Activated naive CD4-positive, alpha-beta T cell treated with anti-CD3 and anti-CD28 coated beads for 36 hours (primary cell): ENCODE measurements around the gene CRMP1. TPM values are rescaled to one million over a fixed set of nuclear protein-coding genes. Genes with fewer than 3 reads are reported as not detected.

Experiments
- CTCF ChIA-PET: fragments of 350-600 bp; sonication (Branson Sonifier 250); formaldehyde crosslinking; loops from one replicate; lab custom pipeline; 2021; ENCODE audit warnings: antibody characterized with exemption; lab: Charles Lee
- DNase-seq: peaks from one replicate; pipeline ENCODE4 v3.0.0-alpha.2; 2020
- H3K27ac Mint-ChIP-seq: one replicate; pipeline ENCODE4 v1.8.0; 2021; ENCODE audit warnings: mild to moderate bottlenecking, mixed read lengths
- H3K27me3 Mint-ChIP-seq: one replicate; pipeline ENCODE4 v1.8.0; 2021; ENCODE audit warnings: low read depth, mixed read lengths
- H3K36me3 Mint-ChIP-seq: one replicate; pipeline ENCODE4 v1.8.0; 2021; ENCODE audit warnings: low read depth, mixed read lengths
- H3K4me1 Mint-ChIP-seq: one replicate; pipeline ENCODE4 v1.8.0; 2021; ENCODE audit warnings: low read depth, mixed read lengths
- H3K4me3 Mint-ChIP-seq: one replicate; pipeline ENCODE4 v1.8.0; 2021; ENCODE audit warnings: mild to moderate bottlenecking, moderate library complexity, mixed read lengths
- H3K9me3 Mint-ChIP-seq: one replicate; pipeline ENCODE4 v1.8.0; 2021; ENCODE audit warnings: mixed read lengths
- intact Hi-C: fragments of 100-400 bp; cut with micrococcal nuclease; formaldehyde crosslinking; loops from one replicate; pipeline ENCODE4 v1.15.1; 2023
- total RNA-seq, 2 experiments: library from RNA; stranded (reverse); gene quantifications; one replicate each; pipeline ENCODE4 v1.2.3, GENCODE V29; 2021

The CRMP1 gene
- total RNA-seq, 2 experiments from 2014 or later = not detected

DNA sequence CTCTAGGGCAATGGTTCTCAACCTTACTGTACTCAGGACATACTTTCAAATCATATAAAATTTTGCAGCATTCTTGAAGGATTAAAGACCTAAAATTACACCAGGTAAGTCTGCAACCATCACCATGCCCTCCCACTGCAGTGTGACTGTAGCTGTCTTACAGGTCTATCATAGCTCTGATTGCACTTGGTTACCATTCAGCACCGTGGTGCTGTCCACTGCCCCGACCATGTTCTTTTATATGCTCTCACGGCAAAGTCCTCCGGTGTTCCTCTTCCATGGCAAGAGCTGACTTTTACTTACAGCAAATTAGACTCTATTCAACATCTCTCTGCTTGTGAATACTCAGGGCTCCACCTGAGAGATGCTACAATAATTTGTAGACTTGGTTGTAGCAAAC lies 11.5 kb downstream of the CRMP1 start:
- no peaks in the 10 kb centered on the region for H3K4me1 Mint-ChIP-seq
- CTCF ChIA-PET = interaction anchor here (1.2 kb wide), 1 partner anchor 139 kb away, joined by 3 read pairs; no protein-coding TSS in a partner anchor
- no peaks in the 10 kb centered on the region for H3K9me3 Mint-ChIP-seq
- no peak overlapping the region for H3K4me3 Mint-ChIP-seq
- DNase-seq = no peak
- H3K27me3 Mint-ChIP-seq = peaks cover 21% of the 10 kb centered on the region
- intact Hi-C loops = no loop called here
- H3K36me3 Mint-ChIP-seq = no peaks in the 10 kb centered on the region
- H3K27ac Mint-ChIP-seq = no peak overlapping the region

DNA sequence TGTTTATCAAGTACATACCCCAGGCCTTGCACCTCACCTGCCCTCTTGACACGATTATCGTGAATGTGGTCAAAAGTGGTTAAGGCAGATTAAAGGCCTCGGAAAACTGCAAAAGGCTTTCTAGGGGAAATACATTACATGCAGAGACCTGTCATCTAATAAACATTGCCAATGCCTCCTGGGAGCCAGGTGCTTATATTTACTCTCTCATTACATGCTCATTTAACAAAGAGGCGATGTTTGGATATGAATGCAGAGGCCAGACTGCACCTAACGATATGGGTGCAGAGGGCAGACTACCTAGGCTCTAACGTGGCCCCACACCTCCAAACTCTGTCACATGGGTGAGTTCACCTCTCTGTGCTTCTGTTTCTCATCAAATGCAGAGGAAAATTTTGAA lies 14.5 kb downstream of the CRMP1 start:
- no peak for DNase-seq
- intact Hi-C loops = no loop called here
- Mint-ChIP-seq H3K4me1 (no peaks in the 10 kb centered on the region), H3K9me3 (peaks cover 4% of the 10 kb centered on the region), H3K27ac (no peak overlapping the region), H3K36me3 (peaks cover 1% of the 10 kb centered on the region), H3K4me3 (no peak overlapping the region), H3K27me3 (peaks cover 5% of the 10 kb centered on the region)
- CTCF ChIA-PET = no interaction called here

- Mint-ChIP-seq H3K36me3 (peaks cover 1% of the 10 kb centered on the region), H3K4me3 (no peak overlapping the region), H3K27me3 (no peaks in the 10 kb centered on the region), H3K9me3 (peaks cover 4% of the 10 kb centered on the region), H3K27ac (no peak overlapping the region), H3K4me1 (no peaks in the 10 kb centered on the region)
- intact Hi-C loops = no loop called here
- CTCF ChIA-PET = no interaction called here
- no peak for DNase-seq
These were observed 15.5 kb downstream of the CRMP1 start for GRCh38 chr4:5877392-5877791.

GRCh38 chr4:5874811-5875449 lies 18.0 kb downstream of the CRMP1 start:
- intact Hi-C loops = no loop called here
- Mint-ChIP-seq H3K36me3 (peaks cover 1% of the 10 kb centered on the region), H3K9me3 (peaks cover 4% of the 10 kb centered on the region), H3K4me3 (no peak overlapping the region), H3K27ac (no peak overlapping the region), H3K27me3 (peaks cover 5% of the 10 kb centered on the region), H3K4me1 (no peaks in the 10 kb centered on the region)
- CTCF ChIA-PET = no interaction called here
- DNase-seq = no peak

DNA sequence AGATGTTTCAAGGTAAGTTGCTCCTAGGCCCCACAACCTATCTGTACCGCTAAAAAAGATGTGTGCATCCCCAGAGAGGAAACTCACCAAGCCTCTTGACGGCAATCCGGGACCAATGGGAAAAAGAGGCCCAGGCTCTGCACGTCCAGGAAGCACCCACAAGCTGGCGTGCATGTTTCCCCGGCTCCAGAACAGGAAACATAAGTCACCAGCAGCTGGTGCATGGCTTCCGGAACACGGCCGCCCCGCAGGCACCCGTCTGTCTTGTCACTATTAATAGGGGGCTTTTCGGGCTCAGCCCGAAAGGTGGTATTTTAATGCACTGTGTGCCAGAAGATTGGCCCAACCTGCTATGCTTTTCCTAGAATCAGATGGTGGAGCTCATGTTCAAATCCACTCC lies 22.2 kb downstream of the CRMP1 start:
- H3K36me3 Mint-ChIP-seq = peaks cover 1% of the 10 kb centered on the region
- peaks cover 11% of the 10 kb centered on the region for H3K4me1 Mint-ChIP-seq
- no peak overlapping the region for H3K27ac Mint-ChIP-seq
- intact Hi-C loops = no loop called here
- peaks cover 8% of the 10 kb centered on the region for H3K27me3 Mint-ChIP-seq
- H3K9me3 Mint-ChIP-seq = peaks cover 4% of the 10 kb centered on the region
- CTCF ChIA-PET = no interaction called here
- no peak overlapping the region for H3K4me3 Mint-ChIP-seq
- no peak for DNase-seq

DNA sequence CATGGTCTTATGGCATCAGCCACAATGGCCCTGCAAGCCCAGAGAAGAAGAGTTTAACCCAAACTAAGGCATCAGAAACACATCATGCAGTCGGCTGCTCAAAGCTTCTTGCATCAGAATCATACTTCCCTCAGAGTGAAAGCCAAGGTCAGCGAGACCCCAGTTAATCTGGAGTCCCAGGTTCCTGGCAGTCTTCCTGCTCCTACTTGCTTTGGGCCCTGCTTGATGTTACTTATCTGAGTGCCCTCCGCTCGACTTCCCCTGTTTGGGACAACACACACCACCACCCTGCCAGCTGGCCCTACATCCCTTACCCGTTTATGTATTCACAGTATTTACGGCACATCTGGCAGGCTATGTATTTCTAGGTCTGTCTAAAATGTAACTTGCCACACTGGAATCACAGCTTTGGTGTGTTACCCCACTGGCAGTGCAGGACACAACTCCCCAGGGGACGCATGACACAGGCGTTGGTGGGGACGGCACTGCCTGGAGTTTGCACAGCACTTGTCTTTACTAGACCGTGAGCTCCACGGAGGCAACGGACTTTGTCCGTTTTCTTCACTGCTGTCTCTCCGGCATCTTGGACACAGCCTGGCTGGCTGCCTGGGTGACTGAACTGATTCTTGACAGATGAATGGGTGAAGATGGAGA lies 22.8 kb downstream of the CRMP1 start:
- CTCF ChIA-PET = no interaction called here
- H3K27ac Mint-ChIP-seq = no peak overlapping the region
- H3K9me3 Mint-ChIP-seq = peaks cover 4% of the 10 kb centered on the region
- peaks cover 12% of the 10 kb centered on the region for H3K4me1 Mint-ChIP-seq
- peaks cover 8% of the 10 kb centered on the region for H3K27me3 Mint-ChIP-seq
- H3K36me3 Mint-ChIP-seq = peaks cover 1% of the 10 kb centered on the region
- no peak for DNase-seq
- intact Hi-C loops = no loop called here
- H3K4me3 Mint-ChIP-seq = no peak overlapping the region

DNA sequence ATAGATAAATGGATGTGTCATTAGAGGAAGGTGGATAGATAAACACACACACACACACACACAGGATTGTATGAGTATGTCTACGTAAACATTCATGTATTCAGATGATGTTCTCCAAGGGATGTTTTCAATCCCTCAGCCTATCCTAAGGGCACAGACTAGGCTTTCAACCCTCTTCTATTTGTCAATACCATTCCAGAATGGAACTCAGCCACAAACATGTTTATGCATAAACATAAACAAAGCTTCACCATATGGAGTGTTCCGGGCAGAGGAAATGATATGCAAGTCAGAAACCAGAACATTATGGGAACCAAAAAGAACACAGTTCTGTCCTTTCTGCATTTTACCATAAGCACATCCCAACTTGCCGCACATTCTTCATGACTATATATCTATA lies 25.0 kb downstream of the CRMP1 start:
- no peaks in the 10 kb centered on the region for H3K9me3 Mint-ChIP-seq
- DNase-seq = no peak
- CTCF ChIA-PET = no interaction called here
- no peak overlapping the region for H3K4me3 Mint-ChIP-seq
- peaks cover 8% of the 10 kb centered on the region for H3K27me3 Mint-ChIP-seq
- intact Hi-C loops = no loop called here
- peaks cover 14% of the 10 kb centered on the region for H3K4me1 Mint-ChIP-seq
- H3K27ac Mint-ChIP-seq = no peak overlapping the region
- no peaks in the 10 kb centered on the region for H3K36me3 Mint-ChIP-seq

DNA sequence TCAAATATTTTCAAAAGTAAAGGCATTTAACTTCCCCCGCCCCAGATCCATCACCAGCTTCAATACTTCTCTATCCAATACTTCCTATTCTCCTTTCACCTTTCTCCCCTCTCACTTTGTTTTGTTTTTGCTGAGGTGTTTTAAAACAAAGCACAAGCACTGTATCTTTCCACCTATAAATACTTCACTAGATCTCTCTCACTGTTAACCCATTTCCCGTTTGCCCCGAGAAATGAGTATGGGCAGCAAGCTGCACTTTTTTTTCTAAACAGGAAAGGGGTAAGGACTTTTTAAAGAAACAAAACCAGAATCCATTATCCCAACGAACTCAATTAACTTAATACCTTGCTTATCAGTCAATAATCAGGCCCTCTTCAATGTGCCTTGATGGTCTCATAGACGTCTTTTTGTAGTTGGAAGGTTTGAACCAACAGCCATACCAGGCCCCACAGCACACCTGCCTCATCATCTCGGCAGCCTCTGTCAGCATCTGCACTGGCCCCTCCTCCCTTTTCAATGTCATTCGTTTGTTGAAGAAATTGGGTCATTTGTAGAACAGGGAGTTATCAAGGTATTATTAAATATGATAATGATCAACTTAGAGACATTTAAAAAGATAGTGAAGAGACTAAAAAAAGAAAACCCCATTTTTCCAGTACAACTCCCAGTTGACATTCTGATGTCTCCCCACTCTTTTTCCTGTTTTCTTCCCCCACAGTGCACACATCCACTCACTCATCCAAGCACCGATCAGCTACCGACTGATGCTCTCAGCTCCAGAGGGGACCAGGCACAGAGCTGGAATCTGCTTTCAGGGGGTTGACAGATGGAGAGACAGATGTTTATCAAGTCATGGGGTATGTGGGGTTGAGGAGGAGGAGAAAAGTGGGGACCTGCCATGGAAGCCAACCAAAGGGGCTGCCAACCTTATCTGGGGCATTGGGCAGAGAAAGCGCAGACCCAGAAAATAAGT lies 25.8 kb downstream of the CRMP1 start:
- Mint-ChIP-seq H3K4me1 (peaks cover 14% of the 10 kb centered on the region), H3K9me3 (no peaks in the 10 kb centered on the region), H3K36me3 (no peaks in the 10 kb centered on the region), H3K27me3 (peaks cover 8% of the 10 kb centered on the region), H3K27ac (no peak overlapping the region), H3K4me3 (no peak overlapping the region)
- CTCF ChIA-PET = no interaction called here
- intact Hi-C loops = no loop called here
- no peak for DNase-seq

DNA sequence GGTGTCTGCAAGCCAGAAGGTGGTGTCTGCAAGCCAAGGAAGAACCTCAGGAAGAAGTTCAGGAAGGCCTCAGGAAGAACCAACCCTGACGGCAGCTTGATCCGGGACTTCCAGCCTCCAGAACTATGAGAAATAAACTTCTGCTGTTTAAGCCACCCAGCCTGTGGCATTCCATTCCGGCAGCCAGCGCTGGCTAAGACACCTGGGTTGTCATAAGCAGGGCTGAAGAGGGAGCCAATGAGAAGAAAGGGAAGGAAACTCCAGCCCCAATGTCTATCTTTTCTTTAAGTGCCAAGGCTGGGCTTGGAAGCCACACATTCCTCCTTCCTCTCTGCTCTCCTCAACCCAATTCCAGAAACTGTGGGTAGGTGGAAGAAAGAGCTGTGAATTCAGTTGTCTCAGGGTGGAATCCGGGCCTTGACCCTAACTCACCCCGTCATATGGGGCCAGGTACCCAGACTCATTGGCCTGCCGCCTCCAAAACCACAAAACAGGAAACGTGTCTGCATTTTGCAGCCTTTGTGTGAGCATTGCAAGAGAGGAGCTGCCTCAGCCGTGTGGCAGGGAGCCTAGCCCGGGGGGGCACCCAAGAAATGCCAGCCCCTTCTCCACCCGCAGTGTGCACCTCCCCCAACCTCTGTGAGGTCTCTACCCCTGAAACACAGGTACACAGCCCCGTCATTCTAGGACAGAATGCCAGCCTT lies 26.8 kb downstream of the CRMP1 start:
- CTCF ChIA-PET = no interaction called here
- peaks cover 8% of the 10 kb centered on the region for H3K27me3 Mint-ChIP-seq

GRCh38 chr4:5863461-5864113 lies 29.3 kb downstream of the CRMP1 start:
- CTCF ChIA-PET = no interaction called here
- Mint-ChIP-seq H3K27me3 (peaks cover under 1% of the 10 kb centered on the region), H3K4me1 (peaks cover 14% of the 10 kb centered on the region), H3K27ac (no peak overlapping the region), H3K4me3 (no peak overlapping the region), H3K36me3 (no peaks in the 10 kb centered on the region), H3K9me3 (no peaks in the 10 kb centered on the region)
- DNase-seq = peak; percentile 76
- intact Hi-C loops = no loop called here

More for the DNA sequence above, 26.8 kb downstream of the CRMP1 start:
- peak; percentile 23 for DNase-seq
- Mint-ChIP-seq H3K27ac (no peak overlapping the region), H3K36me3 (no peaks in the 10 kb centered on the region), H3K4me1 (peaks cover 14% of the 10 kb centered on the region), H3K4me3 (no peak overlapping the region), H3K9me3 (no peaks in the 10 kb centered on the region)
- intact Hi-C loops = no loop called here

- Mint-ChIP-seq H3K27ac (no peak overlapping the region), H3K9me3 (no peaks in the 10 kb centered on the region), H3K4me1 (no peaks in the 10 kb centered on the region), H3K36me3 (no peaks in the 10 kb centered on the region), H3K27me3 (no peaks in the 10 kb centered on the region), H3K4me3 (no peak overlapping the region)
- DNase-seq = no peak
- CTCF ChIA-PET = no interaction called here
- intact Hi-C loops = no loop called here
These were observed 34.7 kb downstream of the CRMP1 start for GRCh38 chr4:5858020-5858769.
